HG03280 (cell line): ENCODE results near the gene RAB3GAP2.
"Not testable (repeated sequence)": the region's sequence is repeated elsewhere in the genome, so short reads cannot be mapped to it uniquely, and the experiment has no call there.

Experiments
- ATAC-seq: cut with Tn5 transposase; IDR thresholded peaks from one replicate; pipeline ENCODE4 v1.9.1; 2021; ENCODE audit warnings: mild to moderate bottlenecking, moderate library complexity; ENCODE audit not compliant: unreplicated experiment

The RAB3GAP2 gene

GRCh38 chr1:220213382-220213983, 58.8 kb downstream of the RAB3GAP2 start:
- no peak for ATAC-seq

GRCh38 chr1:220207411-220207810, 64.8 kb downstream of the RAB3GAP2 start:
- ATAC-seq = no peak

GRCh38 chr1:220204758-220205157, 67.5 kb downstream of the RAB3GAP2 start:
- not testable (repeated sequence) for ATAC-seq

- ATAC-seq = no peak
Observed at GRCh38 chr1:220203816-220204215, 68.4 kb downstream of the RAB3GAP2 start.

- no peak for ATAC-seq
Observed at GRCh38 chr1:220198186-220199005, 73.9 kb downstream of the RAB3GAP2 start.

- no peak for ATAC-seq
Observed at GRCh38 chr1:220195701-220196100, 76.6 kb downstream of the RAB3GAP2 start.

GRCh38 chr1:220189750-220190347, 82.4 kb downstream of the RAB3GAP2 start:
- ATAC-seq = no peak

- ATAC-seq = no peak
Observed at GRCh38 chr1:220188538-220188937, 83.7 kb downstream of the RAB3GAP2 start.

GRCh38 chr1:220186752-220187151, 85.5 kb downstream of the RAB3GAP2 start:
- ATAC-seq = no peak

- ATAC-seq = no peak
Observed at GRCh38 chr1:220184506-220184905, 87.7 kb downstream of the RAB3GAP2 start.

GRCh38 chr1:220182656-220183055, 89.6 kb downstream of the RAB3GAP2 start:
- ATAC-seq = no peak

GRCh38 chr1:220182111-220182510, 90.1 kb downstream of the RAB3GAP2 start:
- no peak for ATAC-seq

GRCh38 chr1:220176540-220176939, 95.7 kb downstream of the RAB3GAP2 start:
- no peak for ATAC-seq

- ATAC-seq = no peak
Observed at GRCh38 chr1:220170836-220171526, 101.3 kb downstream of the RAB3GAP2 start.

GRCh38 chr1:220169887-220170286, 102.4 kb downstream of the RAB3GAP2 start:
- ATAC-seq = not testable (repeated sequence)

GRCh38 chr1:220166853-220167252, 105.4 kb downstream of the RAB3GAP2 start:
- no peak for ATAC-seq

- ATAC-seq = no peak
Observed at GRCh38 chr1:220164517-220164916, 107.7 kb downstream of the RAB3GAP2 start.

- ATAC-seq = no peak
Observed at GRCh38 chr1:220164116-220164515, 108.1 kb downstream of the RAB3GAP2 start.

GRCh38 chr1:220160027-220160426, 112.2 kb downstream of the RAB3GAP2 start:
- ATAC-seq = no peak

- no peak for ATAC-seq
Observed at GRCh38 chr1:220159041-220159440, 113.2 kb downstream of the RAB3GAP2 start.

- not testable (repeated sequence) for ATAC-seq
Observed at GRCh38 chr1:220158530-220158929, 113.7 kb downstream of the RAB3GAP2 start.
